Bronchial epithelial cell (primary cell): ENCODE measurements around the gene CYS1. TPM values are rescaled to one million over a fixed set of nuclear protein-coding genes. Genes with fewer than 3 reads are reported as not detected.

ENCODE experiments used
- DNase-seq: peaks from one replicate; pipeline ENCODE4 v3.0.0-alpha.2; 2010; ENCODE audit warnings: low read depth
- FAIRE-seq: peaks from 2 replicates; lab custom pipeline; 2011; peaks lifted over from hg19 to GRCh38; lab: Jason Lieb, UNC
- H3K27me3 ChIP-seq: 2 replicates; pipeline ENCODE4 v1.5.1; 2011; ENCODE audit warnings: low read length; ENCODE audit not compliant: control insufficient read depth, insufficient read depth
- H3K36me3 ChIP-seq: 2 replicates; pipeline ENCODE4 v1.5.1; 2011; ENCODE audit warnings: low read length; ENCODE audit not compliant: control insufficient read depth, insufficient read depth
- H3K4me3 ChIP-seq: 2 replicates; pipeline ENCODE4 v1.5.1; 2011; ENCODE audit warnings: mild to moderate bottlenecking, low read depth, low read length, control low read depth
- total RNA-seq: library from RNA; depleted of rRNA; stranded (reverse); fragments of >200 nt; gene quantifications from 2 replicates; pipeline ENCODE4 v1.2.1, GENCODE V29; 2014
- TF ChIP-seq, protein P1 (sequence below): IDR thresholded peaks from 2 replicates; pipeline ENCODE4 v1.5.1; 2011; ENCODE audit warnings: mild to moderate bottlenecking, moderate library complexity, low read length, control low read depth, inconsistent platforms; ENCODE audit not compliant: insufficient read depth, severe bottlenecking

CYS1 gene
- total RNA-seq, 1 donor from 2014 or later, result 0.26 TPM

DNA sequence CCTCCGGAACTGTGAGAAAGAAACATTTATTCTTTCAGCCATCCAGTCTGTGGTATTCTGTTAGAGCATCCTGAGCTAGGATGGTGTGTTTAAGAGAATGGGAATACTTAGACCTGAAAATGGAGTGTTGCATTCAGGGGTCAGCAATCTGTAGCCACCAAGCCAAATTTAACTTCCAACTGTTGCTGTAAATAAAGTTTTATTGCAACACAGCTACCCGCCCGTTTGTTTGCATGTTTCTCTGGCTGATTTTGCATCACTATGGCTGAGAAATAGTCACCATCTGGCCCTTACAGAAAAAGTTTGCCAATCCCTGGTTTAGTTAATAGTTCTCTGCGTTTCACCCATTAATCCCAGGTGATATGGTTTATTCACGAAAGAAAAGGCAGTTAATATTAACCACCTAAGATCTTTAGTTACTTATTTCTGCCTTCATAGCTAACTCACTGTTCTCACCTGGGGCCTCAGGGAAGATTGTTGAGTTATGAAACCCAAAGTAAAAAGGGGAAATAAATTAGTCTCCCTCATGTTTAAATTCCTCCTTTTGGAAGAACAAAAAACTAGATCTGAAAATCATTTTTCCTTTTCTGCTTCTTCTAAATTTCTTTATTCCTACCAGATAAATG is 9.5 kb upstream of the CYS1 start:
- H3K4me3 ChIP-seq, result no peak overlapping the region
- TF ChIP-seq, protein P1, sequence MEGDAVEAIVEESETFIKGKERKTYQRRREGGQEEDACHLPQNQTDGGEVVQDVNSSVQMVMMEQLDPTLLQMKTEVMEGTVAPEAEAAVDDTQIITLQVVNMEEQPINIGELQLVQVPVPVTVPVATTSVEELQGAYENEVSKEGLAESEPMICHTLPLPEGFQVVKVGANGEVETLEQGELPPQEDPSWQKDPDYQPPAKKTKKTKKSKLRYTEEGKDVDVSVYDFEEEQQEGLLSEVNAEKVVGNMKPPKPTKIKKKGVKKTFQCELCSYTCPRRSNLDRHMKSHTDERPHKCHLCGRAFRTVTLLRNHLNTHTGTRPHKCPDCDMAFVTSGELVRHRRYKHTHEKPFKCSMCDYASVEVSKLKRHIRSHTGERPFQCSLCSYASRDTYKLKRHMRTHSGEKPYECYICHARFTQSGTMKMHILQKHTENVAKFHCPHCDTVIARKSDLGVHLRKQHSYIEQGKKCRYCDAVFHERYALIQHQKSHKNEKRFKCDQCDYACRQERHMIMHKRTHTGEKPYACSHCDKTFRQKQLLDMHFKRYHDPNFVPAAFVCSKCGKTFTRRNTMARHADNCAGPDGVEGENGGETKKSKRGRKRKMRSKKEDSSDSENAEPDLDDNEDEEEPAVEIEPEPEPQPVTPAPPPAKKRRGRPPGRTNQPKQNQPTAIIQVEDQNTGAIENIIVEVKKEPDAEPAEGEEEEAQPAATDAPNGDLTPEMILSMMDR, result no peak
- no peak for FAIRE-seq
- DNase-seq, result no peak
- H3K36me3 ChIP-seq, result no peaks in the 10 kb centered on the region
- H3K27me3 ChIP-seq, result peaks cover 4% of the 10 kb centered on the region

DNA sequence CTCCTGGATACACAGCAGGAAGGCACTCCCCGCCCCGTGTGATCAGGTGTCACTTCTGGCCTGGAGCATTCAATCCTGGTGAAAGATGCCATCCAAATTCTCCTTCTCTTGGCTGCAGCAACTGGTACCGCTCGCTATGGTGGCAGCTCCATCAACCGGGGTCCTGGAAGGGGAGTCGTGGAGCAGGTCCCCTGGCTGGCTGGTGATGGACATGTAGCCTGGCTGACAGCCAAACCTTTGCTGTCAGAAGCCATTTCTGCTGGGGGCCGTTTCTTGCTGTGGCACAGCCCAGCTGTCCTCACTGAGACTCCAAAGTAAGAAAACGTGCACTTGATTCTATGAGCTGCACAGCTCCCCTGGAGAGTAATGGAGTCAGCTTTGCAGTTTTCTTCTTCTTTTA is 7.1 kb upstream of the CYS1 start:
- TF ChIP-seq, protein P1, result no peak
- FAIRE-seq (no peak), DNase-seq (no peak)
- H3K27me3 ChIP-seq, result peaks cover 11% of the 10 kb centered on the region
- no peak overlapping the region for H3K4me3 ChIP-seq
- no peaks in the 10 kb centered on the region for H3K36me3 ChIP-seq

- DNase-seq (no peak), FAIRE-seq (no peak)
- H3K27me3 ChIP-seq, result peaks cover 11% of the 10 kb centered on the region
- TF ChIP-seq, protein P1, result no peak
- H3K4me3 ChIP-seq, result no peak overlapping the region
- H3K36me3 ChIP-seq, result no peaks in the 10 kb centered on the region
Observed at GRCh38 chr2:10086950-10087349, 6.7 kb upstream of the CYS1 start.

GRCh38 chr2:10085668-10086059 is 5.5 kb upstream of the CYS1 start:
- DNase-seq (no peak), FAIRE-seq (no peak)
- Histone ChIP-seq H3K36me3 (no peaks in the 10 kb centered on the region), H3K27me3 (peaks cover 15% of the 10 kb centered on the region), H3K4me3 (no peak overlapping the region)
- TF ChIP-seq, protein P1, result no peak

DNA sequence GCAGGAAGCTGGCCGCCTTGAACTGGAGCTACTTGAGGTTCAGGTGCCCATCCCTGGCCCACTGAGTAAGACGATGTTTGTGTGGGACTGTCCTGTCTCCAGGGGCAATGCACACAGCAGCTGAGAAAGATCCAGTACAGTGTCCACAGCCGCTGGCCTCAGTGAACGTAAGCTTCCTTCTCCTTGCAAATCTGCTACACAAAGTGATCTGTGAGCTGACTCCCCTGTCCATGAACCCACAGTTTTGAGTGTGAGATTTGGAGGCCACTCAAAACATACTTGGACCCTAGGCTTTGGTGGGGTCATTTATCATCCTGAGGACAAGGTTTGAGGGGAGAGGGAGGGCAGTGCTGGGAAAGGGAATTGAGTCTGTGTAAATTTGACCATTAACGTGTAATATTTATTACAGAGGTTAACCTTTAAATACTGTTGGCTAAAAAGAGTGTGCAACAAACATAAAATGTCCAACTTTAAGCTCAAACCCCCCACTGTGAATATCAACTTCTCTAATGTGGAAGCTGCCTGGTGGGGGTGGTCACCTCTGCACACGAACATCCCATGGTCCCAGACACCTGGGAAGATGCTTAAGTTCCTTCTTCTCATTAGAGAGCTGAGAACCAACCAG is 4.9 kb upstream of the CYS1 start:
- Histone ChIP-seq H3K4me3 (no peak overlapping the region), H3K27me3 (peaks cover 15% of the 10 kb centered on the region), H3K36me3 (no peaks in the 10 kb centered on the region)
- DNase-seq (no peak), FAIRE-seq (no peak)
- TF ChIP-seq, protein P1, result no peak
